Kidney tubule cell (primary cell): ENCODE data around the gene PLCXD1.
"Not testable (repeated sequence)": the region's sequence is repeated elsewhere in the genome, so short reads cannot be mapped to it uniquely, and the experiment has no call there.

Source experiments
- DNase-seq: peaks from one replicate; pipeline ENCODE4 v3.0.0-alpha.2; 2018; ENCODE audit warnings: low spot score

Gene PLCXD1

DNA sequence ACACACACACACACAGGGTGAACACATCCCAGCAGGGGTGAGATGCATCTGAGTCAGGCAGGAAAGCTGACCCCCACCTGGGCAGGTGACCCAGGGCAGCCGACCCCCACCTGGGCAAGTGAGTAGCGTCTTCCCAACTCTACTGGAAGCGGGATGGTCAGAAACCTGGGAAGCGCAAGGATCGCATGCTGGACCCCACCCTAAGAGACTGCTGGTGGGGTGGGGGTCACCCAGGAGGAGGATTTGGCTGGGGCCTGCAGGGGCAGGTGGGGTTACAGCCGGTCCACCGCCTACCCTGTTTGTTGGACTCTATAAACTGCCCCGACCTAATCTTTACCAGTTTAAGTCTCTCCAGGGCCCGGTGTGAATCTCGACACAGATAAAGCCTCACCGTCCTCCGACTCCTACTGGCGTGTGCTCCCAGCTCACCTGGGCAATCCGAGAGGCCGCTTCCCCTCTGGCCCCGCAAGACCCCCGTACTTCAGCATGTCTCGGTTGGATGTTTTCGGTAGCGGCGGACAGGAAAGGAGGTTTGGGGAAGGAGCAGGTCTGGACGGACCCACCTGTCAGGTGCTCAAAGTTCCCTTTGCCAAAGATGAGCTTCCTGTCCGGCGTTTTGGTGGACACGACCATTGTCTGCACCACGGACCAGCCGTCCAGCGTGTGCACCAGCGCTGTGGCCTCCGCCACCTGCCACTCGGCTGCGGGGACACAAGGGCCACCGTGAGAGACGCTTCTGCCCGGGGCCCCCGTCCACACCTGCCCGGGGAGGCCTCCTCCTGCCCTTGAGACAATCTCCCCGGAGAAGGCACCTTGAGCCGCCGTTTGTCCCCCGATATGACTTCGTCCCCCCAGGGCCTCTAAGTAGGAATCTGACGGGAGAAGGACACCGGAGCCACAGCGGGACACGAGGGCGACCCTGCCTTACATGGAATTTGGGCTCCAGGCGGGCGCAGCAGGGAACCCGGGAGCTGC is 35.5 kb downstream of the PLCXD1 start:
- no peak for DNase-seq

- no peak for DNase-seq
Measured at GRCh38 chrX:317424-318067, 36.4 kb downstream of the PLCXD1 start.

- DNase-seq, result peak; percentile 99
Measured at GRCh38 chrX:318068-318738, 37.0 kb downstream of the PLCXD1 start.

GRCh38 chrX:318739-319578 is 37.8 kb downstream of the PLCXD1 start, which contains the start of gene GTPBP6:
Gene GTPBP6, minus strand, starts transcription at chrX:318796. Its CDS starts 9 bp downstream, at chrX:318787.
- DNase-seq, result peak; percentile 100

DNA sequence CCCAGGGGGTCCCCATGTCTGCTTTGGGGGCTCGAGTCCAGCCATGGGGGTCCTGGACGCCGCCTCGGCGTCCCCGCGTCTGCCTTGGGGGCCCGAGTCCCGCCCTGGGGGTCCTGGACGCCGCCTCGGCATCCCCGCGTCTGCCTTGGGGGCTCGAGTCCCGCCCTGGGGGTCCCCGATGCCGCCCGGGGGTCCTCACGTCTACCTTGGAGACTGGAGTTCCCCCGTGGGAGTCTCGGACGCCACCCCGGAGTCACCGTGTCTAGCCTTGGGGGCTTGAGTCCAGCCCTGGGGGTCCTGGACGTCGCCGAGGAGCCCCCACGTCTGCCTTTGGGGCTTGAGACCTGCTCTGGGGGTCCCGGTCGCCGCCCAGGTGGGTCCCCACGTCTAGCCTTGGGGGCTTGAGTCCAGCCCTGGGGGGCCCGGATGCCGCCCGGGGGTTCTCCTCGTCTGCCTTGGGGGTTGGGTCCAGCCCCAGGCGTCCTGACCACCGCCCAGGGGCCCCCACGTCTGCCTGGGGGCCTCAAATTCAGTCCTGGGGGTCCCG is 38.5 kb downstream of the PLCXD1 start:
- DNase-seq, result no peak

DNA sequence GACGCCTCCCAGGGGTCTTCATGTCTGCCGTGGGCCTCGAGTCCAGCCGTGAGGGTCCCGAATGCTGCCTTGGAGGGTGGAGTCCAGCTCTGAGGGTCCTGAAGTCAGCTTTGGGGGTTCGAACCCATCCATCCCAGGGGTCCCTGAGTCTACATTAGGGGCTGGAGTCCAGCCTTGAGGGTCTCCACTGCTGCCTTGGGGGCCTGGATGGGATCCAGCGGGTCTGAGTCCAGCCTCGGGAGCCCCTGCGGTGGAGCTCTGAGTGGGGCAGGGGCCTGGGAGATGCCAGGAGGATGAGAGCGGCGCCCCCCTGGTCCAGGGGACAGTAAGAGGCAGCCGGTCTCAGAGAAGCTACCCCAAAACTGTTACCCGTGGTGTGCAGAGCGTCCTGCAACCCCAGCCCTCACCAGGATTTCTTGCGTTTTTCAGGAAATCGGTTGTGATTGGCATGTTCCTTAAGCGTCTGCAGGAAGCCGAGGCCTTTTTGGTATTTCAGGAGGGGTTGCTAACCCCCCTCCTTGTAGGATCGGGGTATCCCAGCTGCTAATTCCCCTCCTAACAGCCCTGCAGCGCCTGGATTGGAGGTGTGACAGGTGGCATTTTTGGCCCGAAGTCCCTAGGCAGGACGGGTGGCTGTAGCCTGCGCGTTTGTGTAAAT is 39.1 kb downstream of the PLCXD1 start:
- DNase-seq, result peak; percentile 23

DNA sequence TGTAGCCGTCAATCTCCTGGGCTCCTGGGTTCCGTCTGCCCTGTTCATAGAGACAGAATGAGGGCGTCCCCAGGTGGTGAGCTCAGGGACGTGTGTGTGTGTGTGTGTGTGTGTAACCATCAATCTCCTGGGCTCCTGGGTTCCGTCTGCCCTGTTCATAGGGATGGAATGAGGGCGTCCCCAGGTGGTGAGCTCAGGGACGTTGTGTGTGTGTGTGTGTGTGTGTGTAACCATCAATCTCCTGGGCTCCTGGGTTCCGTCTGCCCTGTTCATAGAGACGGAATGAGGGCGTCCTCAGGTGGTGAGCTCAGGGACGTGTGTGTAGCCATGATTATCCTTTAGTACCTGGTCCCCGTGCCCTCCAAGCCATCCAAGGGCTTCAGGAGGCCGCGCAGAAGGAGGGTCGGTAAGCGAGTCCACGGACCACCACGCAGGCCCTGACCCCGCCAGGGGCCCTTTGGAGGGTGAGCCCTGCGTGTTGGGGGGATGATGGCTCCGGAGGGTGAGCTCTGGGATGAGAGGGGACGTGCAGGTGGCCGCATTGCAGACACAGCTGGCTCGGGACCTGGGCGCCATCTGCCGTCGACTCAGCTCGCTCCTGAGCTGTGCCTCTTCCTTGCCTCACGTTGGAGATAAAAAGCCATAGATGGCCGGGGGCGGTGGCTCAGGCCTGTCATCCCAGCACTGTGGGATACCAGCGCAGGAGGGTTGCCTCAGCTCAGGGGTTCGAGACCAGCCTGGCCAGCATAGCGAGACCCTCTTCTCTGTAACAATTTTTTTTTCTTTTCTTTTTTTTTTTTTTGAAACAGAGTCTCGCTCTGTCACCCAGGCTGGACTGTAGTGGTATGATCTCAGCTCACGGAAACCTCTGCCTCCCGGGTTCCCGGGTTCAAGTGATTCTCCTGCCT is 42.8 kb downstream of the PLCXD1 start:
- peak; percentile 77 for DNase-seq

DNA sequence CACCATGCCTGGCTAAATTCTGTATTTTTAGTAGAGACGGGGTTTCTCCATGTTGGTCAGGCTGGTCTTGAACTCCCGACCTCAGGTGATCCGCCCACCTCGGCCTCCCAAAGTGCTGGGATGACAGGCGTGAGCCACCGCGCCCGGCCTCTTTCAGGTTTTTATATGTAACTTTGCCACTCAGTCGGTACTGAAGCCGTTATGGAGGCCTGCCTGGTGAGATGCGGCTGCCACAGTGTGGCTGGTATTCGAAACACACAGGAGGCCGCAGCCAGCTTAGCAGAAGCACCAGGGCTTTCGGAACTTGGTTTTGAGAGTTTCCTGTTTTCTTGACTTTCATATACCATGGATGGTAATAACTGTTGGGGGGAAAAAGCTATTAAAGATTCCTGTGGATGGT is 43.5 kb downstream of the PLCXD1 start:
- DNase-seq, result not testable (repeated sequence)

DNA sequence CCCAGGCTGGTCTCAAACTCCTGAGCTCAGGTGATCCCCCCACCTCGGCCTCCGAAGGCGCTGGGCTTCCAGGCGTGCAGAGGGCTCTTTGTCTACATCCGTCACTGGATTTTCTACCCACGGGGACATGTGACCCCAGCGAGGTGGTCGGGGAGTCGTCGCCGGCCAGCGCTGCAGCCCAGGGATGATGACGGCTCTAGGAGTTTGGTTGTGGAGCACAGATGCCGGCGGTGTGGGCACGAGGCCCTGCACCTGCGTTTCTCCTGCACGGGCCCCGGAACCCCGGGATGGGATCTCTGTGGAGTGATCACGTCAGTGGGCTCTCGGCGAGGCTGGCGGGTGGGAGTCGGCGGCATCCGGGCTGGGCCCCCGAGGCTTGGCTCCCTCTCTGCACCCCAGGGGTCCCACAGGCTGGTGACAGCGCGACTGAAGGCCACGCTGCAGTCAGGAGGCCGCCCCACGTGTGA is 46.5 kb downstream of the PLCXD1 start:
- no peak for DNase-seq

- DNase-seq, result no peak
Measured at GRCh38 chrX:329291-329910, 48.2 kb downstream of the PLCXD1 start.

GRCh38 chrX:330141-330725 is 49.1 kb downstream of the PLCXD1 start:
- DNase-seq, result not testable (repeated sequence)

GRCh38 chrX:330726-331150 is 49.6 kb downstream of the PLCXD1 start:
- DNase-seq, result no peak

DNA sequence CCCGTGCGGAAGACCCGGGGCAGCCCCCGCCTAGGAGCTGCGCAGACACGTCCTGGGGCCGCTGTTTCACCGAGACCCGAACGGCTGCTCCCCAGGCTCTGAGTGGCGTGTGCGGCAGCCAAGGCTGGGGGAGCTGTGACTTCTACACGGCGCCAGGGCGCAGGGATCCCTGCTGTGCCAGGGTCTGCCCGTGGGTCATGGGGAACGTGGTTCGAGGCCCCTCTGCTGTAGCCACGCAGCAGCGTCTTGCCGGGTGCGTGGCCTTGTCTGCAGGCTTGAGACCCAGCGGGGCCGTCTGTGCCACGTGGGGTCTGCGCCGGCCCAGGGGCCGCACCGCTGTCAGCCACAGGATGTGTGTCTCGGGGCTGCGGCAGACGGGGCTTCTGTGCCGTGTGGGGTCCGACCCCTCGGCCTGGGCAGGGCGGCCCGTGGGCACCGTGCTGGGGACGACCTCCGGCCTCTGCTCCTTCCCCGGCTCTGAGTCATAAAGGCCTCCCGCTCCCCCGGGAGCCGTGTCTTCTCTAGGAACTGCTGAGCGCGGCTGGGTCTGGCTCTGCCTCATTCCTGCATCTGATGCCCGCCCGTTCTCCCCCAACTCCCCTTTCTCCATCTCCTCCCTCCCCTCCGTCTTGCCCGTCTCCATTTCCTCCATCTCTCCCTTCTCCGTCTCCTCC is 50.1 kb downstream of the PLCXD1 start:
- peak; percentile 33 for DNase-seq

DNA sequence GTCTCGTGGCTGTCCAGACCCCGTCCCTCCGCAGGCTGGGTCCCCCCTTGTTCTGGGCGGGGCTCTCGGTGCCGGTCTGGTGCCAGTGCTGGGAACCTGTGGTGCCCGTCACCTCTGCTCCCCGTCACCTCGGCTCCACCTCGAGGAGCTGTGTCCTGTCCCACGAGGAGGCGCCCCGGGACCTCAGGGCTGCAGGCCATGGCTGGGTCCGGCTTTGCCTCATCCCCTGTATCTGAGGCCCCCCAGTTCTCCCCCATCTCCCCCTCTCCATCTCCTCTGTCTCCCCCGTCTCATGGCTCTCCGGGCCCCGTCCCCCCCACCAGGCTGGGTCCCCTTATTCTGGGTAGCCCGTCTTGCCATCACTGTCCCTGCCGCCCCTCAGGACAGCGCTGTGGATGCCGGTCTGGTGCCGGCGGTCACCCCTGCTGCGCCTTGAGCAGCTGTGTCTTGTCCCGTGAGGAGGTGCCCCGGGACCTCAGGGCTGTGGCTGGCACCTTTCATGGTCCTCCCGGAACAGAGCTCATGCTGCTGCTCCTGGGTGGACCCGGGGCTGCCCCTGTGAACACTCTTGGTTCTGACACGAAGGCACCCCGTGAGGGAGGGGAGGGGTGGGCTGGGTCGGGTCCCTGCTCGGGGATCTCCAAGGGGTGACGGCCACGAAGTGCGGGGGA is 50.8 kb downstream of the PLCXD1 start:
- DNase-seq, result no peak

- no peak for DNase-seq
Measured at GRCh38 chrX:332496-332860, 51.3 kb downstream of the PLCXD1 start.

DNA sequence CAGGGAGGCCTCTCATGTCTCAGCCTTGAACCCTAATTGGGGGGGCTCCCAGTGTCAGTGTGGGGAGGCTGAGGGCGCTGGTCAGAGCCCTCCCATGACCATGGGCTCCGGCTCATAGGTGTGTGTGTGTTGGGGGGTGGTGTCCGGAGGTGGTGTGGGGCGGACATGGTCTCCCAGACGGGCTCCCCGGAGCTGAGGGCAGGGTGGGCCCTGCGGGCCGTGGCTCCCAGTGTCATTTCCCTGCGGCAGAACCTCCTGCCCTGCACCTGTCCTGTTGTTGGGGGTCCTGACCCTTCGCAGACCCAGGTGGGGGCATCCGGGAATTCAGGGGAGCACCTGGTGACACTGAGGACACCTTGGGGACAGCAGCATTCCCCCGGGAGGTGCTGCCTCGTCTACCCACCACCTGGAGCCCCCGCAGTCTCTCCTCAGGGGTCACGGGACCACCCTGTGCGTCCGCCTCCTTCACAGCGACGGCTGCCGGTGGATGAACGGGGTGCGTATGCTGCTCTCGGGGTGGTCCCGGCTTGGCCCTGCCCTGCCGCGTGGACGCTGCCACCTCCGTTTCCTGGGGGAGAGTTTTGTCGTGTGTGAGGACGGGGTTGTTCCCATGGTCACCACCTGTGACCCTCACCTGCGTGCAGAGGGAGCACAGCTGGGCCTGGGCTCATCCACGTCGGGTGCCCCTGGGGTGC is 51.9 kb downstream of the PLCXD1 start:
- DNase-seq, result no peak
